ENCODE data around the gene INPP5A.
"Not testable (repeated sequence)": the region's sequence is repeated elsewhere in the genome, so short reads cannot be mapped to it uniquely, and the experiment has no call there.

The INPP5A gene

GRCh38 chr10:132783940-132784865, 246.6 kb downstream of the INPP5A start:
- no peak for DNase-seq (ENCODE audit: low read depth in 2 of 2)

DNA sequence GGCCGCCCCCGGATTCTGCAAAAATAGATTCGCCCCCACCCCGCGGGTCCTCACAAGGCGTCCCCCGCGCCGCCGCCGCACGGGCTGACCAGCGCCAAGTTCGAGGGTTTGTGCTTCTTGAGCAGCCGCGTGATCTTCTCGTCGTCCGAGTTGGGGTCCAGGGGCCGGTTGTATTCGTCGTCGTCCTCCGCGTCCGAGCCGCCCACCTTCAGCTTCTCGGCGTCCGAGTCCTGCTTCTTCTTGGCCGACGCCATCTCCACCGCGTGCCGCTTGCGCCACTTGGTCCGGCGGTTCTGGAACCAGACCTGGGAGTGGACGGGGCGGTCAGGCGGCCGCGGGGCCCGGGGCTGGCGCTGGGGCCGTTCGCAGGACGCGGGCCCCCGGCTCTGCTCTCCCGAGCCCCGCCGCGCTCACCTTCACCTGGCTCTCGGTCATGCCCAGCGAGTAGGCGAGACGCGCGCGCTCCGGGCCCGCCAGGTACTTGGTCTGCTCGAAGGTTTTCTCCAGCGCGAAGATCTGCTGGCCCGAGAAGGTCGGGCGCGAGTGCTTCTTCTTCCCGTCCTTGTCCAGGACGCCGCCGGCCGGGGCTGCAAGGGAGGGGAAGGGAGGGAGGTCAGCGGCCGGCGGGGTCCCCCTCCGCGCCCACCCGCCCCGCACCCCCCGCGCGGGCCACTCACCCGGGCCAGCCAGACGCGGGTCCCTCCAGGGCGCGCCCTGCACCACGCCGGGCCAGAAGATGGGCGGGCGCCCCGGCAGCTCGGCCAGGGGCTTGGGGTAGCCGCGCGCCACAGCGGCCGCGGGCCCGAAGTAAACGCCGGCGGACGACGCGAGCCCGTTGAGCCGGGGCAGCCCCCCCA, 247.5 kb downstream of the INPP5A start:
- no peak for DNase-seq (ENCODE audit: low read depth in 2 of 2)

DNA sequence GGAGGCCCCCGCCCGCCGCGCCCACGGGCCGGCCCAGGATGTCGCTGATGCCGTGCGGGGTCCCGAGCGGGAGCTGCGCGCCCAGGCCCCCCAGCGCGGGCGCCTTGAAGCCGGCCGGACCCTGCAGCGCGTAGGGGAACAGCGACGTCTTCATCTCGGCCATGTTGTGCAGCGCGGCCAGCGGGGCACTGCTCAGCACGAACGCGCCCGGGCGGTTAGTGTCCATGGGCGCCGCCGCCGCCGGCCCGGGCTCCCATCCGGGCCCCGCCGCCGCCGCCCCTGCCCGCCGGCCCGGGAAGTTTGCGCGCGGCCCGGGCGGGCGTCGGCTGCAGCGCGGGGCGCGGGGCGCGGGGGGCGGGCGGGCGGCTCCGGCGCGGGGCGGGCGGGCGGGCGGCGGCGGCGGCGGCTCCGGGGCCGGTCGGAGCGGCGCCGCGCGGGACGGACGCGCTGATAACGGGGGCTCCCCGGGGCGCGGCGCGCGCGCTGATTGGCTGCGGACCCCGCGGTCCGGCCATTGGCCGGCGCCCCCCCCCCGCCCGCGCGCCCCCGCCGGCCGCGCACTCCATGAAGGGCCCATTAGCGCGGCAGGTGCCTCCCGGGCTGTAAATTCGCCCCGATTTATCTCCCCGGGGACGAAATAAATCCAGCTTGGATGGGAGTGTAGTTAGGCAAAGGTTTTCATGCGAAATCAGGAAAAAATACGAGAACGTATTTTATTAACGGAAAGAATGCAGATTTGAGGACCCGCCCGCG, 248.3 kb downstream of the INPP5A start, which contains the start of gene NKX6-2:
TSS of gene NKX6-2 (minus strand) at position 425 of the 753 bp plus-strand sequence. CDS start at position 226, 199 bp downstream.
- no peak for DNase-seq (ENCODE audit: low read depth in 2 of 2)

GRCh38 chr10:132786476-132786883, 248.9 kb downstream of the INPP5A start:
- DNase-seq (ENCODE audit: low read depth in 2 of 2): no peak

GRCh38 chr10:132786884-132787494, 249.4 kb downstream of the INPP5A start:
- no peak for DNase-seq (ENCODE audit: low read depth in 2 of 2)

- DNase-seq (ENCODE audit: low read depth in 2 of 2): no peak
Observed at GRCh38 chr10:132787495-132788179, 250.1 kb downstream of the INPP5A start.

DNA sequence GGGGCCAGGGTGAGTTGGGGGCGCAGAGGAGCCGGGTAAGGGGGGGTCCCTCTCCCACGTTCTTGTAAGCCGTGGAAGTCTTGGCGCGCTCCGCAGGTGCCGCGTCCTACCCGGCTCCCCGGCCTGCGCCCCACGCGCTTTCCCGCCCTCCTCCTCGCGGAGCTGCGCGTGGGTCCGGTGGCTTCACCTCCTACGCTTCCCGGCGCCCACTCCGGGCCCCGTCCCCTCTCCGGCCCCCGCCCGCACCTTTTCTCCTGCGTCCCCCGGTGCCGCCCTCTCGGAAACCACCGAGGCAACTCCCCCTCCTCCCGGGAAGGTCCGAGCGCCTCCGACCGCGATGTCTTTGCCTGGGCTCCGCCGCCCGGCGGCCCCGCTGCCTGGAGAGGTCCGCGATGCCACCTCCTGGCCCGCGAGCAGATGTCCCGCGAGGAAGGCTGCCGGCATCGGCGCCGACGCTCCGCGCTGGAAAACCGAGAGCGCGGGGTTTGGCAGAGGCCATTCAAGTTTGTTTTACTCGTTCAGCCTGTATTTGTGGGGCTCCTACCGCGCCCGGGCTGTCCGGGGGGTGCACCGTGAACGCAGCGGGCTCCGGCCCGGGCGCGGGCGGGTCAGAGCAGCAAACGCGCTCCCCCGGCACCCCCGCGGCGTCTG, 250.7 kb downstream of the INPP5A start:
- DNase-seq (ENCODE audit: low read depth in 2 of 2): no peak

GRCh38 chr10:132788831-132789219, 251.2 kb downstream of the INPP5A start:
- no peak for DNase-seq (ENCODE audit: low read depth in 2 of 2)

DNA sequence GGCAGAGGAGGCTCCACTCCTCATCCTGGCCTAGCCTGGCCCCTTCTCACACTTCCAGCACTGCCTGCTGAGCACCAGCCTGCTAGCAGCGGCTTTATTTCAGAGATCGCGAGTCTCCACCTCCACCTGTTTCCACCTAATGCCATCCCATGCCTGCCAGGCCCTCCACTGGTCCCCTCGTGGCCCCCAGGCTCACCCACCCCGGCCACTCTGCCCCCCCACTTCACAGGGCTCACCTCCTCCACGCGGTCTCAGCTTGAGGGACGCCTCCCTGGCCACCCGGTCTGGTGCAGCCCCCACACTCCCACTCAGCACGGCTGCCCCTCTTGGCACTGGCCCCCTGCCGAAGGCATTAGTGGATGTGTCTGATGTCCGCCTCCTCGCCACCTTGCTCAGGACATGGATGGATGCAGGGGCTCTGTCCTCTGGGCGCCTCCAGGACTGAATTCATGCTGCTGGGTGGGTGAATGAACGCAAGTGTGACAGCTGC, 252.1 kb downstream of the INPP5A start:
- DNase-seq (ENCODE audit: low read depth in 2 of 2): no peak

GRCh38 chr10:132790470-132790869, 252.9 kb downstream of the INPP5A start:
- DNase-seq (ENCODE audit: low read depth in 2 of 2): no peak

DNA sequence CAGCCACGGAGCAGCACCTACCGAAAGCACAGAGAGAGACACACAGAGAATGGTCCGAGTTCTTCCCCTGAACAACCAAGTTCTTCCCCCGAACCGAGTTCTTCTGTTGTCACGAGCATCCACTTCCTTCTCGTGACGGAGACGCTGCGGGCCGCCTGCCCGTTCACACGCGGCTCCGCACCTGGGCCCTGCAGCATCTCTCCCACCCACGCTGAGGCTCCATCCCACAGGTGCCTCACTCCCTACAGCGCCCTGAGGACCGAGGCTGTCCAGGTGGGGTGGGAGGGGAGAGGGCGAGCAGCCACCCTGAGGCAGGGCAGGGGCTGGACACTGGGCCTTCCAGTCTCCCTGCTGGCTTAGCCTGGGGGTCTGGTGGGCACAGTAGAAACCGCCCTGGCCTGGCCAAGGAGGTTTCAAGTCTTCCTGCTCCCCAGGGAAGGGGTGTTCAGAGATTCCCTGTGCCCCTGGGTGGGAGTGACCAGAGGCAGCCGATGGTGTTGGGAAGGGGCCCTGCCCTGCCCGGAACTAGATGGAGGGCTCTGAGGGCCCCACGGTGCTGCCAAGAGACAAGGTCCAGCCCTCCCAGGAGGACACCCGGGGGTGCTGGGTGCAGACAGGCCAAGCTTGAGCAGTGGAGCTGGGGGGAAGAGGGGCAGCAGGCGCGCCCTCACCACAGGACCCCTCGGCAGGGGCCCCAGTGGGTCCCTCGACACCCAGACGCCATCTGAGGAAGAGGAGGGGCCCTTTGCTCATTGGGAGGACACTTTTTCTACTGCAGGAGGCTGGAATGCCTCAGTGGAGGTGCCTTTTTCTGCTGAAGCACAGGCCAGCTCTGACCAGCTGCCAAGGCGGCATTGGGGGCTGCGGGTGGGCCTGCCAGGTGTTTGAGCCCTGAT, 253.6 kb downstream of the INPP5A start:
- no peak for DNase-seq (ENCODE audit: low read depth in 2 of 2)

- not testable (repeated sequence) for DNase-seq (ENCODE audit: low read depth in 2 of 2)
Observed at GRCh38 chr10:132792099-132792498, 254.5 kb downstream of the INPP5A start.

DNA sequence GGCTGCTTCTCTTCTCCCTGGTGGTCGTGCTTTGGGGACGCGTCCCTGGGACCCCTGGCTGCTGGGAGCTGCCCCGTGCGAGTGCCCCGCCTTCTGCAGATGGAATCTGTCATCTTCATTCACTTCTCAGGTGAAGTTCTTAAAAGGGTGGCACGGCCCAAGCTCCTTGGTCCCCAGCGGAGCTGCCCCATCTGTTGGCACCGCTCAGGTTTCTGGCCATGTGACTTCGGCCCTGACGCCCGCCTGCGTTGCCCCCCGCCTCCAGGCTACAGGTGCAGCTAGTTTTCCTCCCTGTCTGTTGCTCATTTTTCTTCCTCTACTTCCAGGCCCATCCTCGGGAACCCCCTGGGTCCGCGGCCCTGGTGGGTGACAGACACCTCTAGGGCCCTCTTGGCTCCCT, 255.2 kb downstream of the INPP5A start:
- DNase-seq (ENCODE audit: low read depth in 2 of 2): no peak

GRCh38 chr10:132793213-132793612, 255.6 kb downstream of the INPP5A start:
- DNase-seq (ENCODE audit: low read depth in 2 of 2): no peak

- DNase-seq (ENCODE audit: low read depth in 2 of 2): no peak
Observed at GRCh38 chr10:132793871-132794849, 256.6 kb downstream of the INPP5A start.

DNA sequence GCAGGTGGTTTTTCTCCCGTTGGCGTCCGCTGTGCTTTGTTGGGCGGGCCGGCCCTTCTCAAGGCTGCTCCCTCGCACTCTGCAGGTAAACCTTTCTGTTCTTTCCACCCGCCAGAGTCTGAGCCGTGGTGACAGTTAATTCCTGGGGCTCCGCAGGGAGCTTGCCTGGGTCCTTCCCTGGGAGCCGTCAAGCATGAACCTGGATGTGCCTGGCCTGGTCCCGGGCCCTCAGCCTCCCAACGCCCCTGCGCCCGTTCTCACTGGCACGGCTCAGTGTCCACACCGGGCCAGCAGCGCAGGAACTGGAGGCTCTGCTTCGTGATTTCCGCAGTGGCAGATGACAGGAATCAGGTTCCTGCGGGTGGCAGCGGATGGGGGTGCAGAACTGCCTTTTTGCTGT, 259.3 kb downstream of the INPP5A start:
- no peak for DNase-seq (ENCODE audit: low read depth in 2 of 2)

DNA sequence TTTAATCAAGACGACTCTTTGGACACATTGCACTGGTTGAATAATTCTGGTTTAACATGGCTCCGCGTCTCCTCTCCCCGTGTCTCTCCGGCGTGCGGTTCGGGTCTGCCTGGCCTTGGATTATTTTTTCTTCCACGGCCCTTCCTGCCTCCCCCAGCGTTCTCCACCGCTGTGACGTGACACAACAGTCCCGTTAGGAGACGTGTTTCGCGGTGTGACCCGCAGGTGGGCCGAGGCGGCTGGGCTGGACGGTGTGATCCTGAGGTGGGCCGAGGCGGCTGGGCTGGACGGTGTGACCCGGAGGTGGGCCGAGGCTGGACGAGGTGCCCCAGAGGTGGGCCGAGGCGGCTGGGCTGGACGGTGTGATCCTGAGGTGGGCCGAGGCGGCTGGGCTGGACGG, 260.4 kb downstream of the INPP5A start:
- DNase-seq (ENCODE audit: low read depth in 2 of 2): not testable (repeated sequence)

GRCh38 chr10:132798403-132798802, 260.8 kb downstream of the INPP5A start:
- no peak for DNase-seq (ENCODE audit: low read depth in 2 of 2)
